IMR-90 (cell line): ENCODE data around the gene CAMTA2. TPM values are rescaled to one million over a fixed set of nuclear protein-coding genes. Genes with fewer than 3 reads are reported as not detected.

Source experiments
- ATAC-seq: fragments of 200-7000 bp; cut with Tn5 transposase; 2 replicates; pipeline ENCODE4 v1.9.1; 2020; ENCODE audit warnings: low read depth, mild to moderate bottlenecking, moderate library complexity
- BruUV-seq: library from RNA; stranded (reverse); fragments of 400-500 nt; replicated peaks from 2 replicates; lab custom pipeline; 2021; lab: Mats Ljungman, UMichigan
- CTCF ChIA-PET: fragments of 300-600 bp; formaldehyde crosslinking; extraction: SDS; loops from one replicate; lab custom pipeline; 2021; ENCODE audit warnings: antibody characterized with exemption; lab: Yijun Ruan, JAX
- POLR2A ChIA-PET: fragments of 300-600 bp; sonication (Branson Sonifier 250); formaldehyde crosslinking; loops from one replicate; lab custom pipeline; 2022; ENCODE audit warnings: antibody characterized with exemption; ENCODE audit not compliant: unreplicated experiment; lab: Charles Lee
- DNase-seq: peaks from one replicate; pipeline ENCODE4 v3.0.0; 2013
- H2AFZ ChIP-seq: replicated peaks from 2 replicates; pipeline ENCODE3; 2013; ENCODE audit warnings: low read length, mild to moderate bottlenecking; ENCODE audit not compliant: poor library complexity
- H2AK5ac ChIP-seq: 2 replicates; pipeline ENCODE4 v1.6.1; 2013; ENCODE audit warnings: low read depth, low read length, inconsistent platforms
- H2AK9ac ChIP-seq: replicated peaks from 2 replicates; pipeline ENCODE3; 2013; ENCODE audit warnings: mild to moderate bottlenecking, low read depth, low read length, moderate library complexity; ENCODE audit not compliant: poor library complexity
- H2BK120ac ChIP-seq: 2 replicates; pipeline ENCODE4 v1.6.1; 2013; ENCODE audit warnings: low read depth, low read length, inconsistent platforms
- H2BK15ac ChIP-seq: 3 replicates; pipeline ENCODE4 v1.6.1; 2013; ENCODE audit warnings: low read depth, low read length, inconsistent platforms
- H2BK20ac ChIP-seq: 2 replicates; pipeline ENCODE4 v1.6.1; 2013; ENCODE audit warnings: low read depth, mild to moderate bottlenecking, inconsistent platforms, low read length, moderate library complexity
- H2BK5ac ChIP-seq: 2 replicates; pipeline ENCODE4 v1.6.1; 2013; ENCODE audit warnings: mild to moderate bottlenecking, low read depth, low read length, inconsistent platforms; ENCODE audit not compliant: poor library complexity, severe bottlenecking
- H3K14ac ChIP-seq: replicated peaks from 2 replicates; pipeline ENCODE4 v1.6.1; 2013; ENCODE audit warnings: low read depth, low read length, inconsistent platforms
- H3K18ac ChIP-seq: 2 replicates; pipeline ENCODE4 v1.6.1; 2013; ENCODE audit warnings: low read depth, low read length, control low read depth
- H3K23ac ChIP-seq: 2 replicates; pipeline ENCODE4 v1.6.1; 2013; ENCODE audit warnings: low read depth, low read length, inconsistent platforms
- H3K27ac ChIP-seq: 2 replicates; pipeline ENCODE4 v1.5.1; 2013; ENCODE audit warnings: mild to moderate bottlenecking, control low read depth, low read length; ENCODE audit not compliant: insufficient read depth
- H3K27me3 ChIP-seq: 2 replicates; pipeline ENCODE4 v1.6.1; 2013; ENCODE audit warnings: low read length; ENCODE audit not compliant: control insufficient read depth, insufficient read depth
- H3K36me3 ChIP-seq: 2 replicates; pipeline ENCODE4 v1.6.1; 2013; ENCODE audit warnings: low read length, mixed read lengths; ENCODE audit not compliant: control insufficient read depth, insufficient read depth
- H3K4ac ChIP-seq: 2 replicates; pipeline ENCODE4 v1.6.1; 2013; ENCODE audit warnings: low read depth, low read length, inconsistent platforms
- H3K4me1 ChIP-seq: 2 replicates; pipeline ENCODE4 v1.6.1; 2013; ENCODE audit warnings: low read length, mixed read lengths; ENCODE audit not compliant: control insufficient read depth, insufficient read depth
- H3K4me2 ChIP-seq: 2 replicates; pipeline ENCODE4 v1.6.1; 2013; ENCODE audit warnings: low read depth, mild to moderate bottlenecking, control low read depth, low read length, moderate library complexity
- H3K4me3 ChIP-seq: 2 replicates; pipeline ENCODE4 v1.5.1; 2013; ENCODE audit warnings: low read depth, mild to moderate bottlenecking, control low read depth, low read length, moderate library complexity; ENCODE audit not compliant: insufficient read depth
- H3K56ac ChIP-seq: 2 replicates; pipeline ENCODE4 v1.6.1; 2013; ENCODE audit warnings: low read length, inconsistent platforms; ENCODE audit not compliant: insufficient read depth; ENCODE audit errors: extremely low read depth
- H3K79me1 ChIP-seq, 2 experiments: 2 replicates each; pipeline ENCODE4 v1.6.1; 2013; ENCODE audit warnings: low read length in 2 of 2, inconsistent platforms in 1 of 2, low read depth in 1 of 2
- H3K9ac ChIP-seq: 2 replicates; pipeline ENCODE4 v1.6.1; 2013; ENCODE audit warnings: low read depth, low read length, control low read depth
- H3K9me1 ChIP-seq: 2 replicates; pipeline ENCODE4 v1.6.1; 2013; ENCODE audit warnings: low read length, inconsistent platforms; ENCODE audit not compliant: insufficient read depth
- H3K9me3 ChIP-seq: 2 replicates; pipeline ENCODE4 v1.6.1; 2013; ENCODE audit warnings: low read length; ENCODE audit not compliant: control insufficient read depth, insufficient read depth
- H4K20me1 ChIP-seq: 2 replicates; pipeline ENCODE4 v1.6.1; 2013; ENCODE audit warnings: low read length, inconsistent platforms; ENCODE audit not compliant: insufficient read depth
- H4K5ac ChIP-seq: 2 replicates; pipeline ENCODE4 v1.6.1; 2013; ENCODE audit warnings: mild to moderate bottlenecking, low read depth, low read length, control low read depth
- H4K8ac ChIP-seq, 2 experiments: 2 replicates each; pipeline ENCODE4 v1.6.1; 2013; ENCODE audit warnings: low read depth in 2 of 2, low read length in 2 of 2, control low read depth in 1 of 2, inconsistent platforms in 1 of 2
- H4K91ac ChIP-seq: 2 replicates; pipeline ENCODE4 v1.6.1; 2013; ENCODE audit warnings: low read depth, low read length, inconsistent platforms; ENCODE audit not compliant: insufficient read depth
- RAD21 ChIP-seq: IDR thresholded peaks from 2 replicates; pipeline ENCODE4 v1.6.1; 2012; ENCODE audit warnings: low read length, improper control_type of control experiment
- SMC3 ChIP-seq: fragments of 150-350 bp; IDR thresholded peaks from 2 replicates; pipeline ENCODE4 v1.6.1; 2016; ENCODE audit warnings: low read depth, mild to moderate bottlenecking, antibody characterized with exemption, low read length, moderate library complexity
- WGBS, 2 experiments: methylation state at CpG; one replicate each; pipeline versions ENCODE4 v1.1.5 to v1.1.7; 2013; ENCODE audit warnings: missing lambda C conversion rate in 2 of 2; ENCODE audit not compliant: insufficient read length in 1 of 2; ENCODE audit errors: extremely low coverage in 2 of 2; 5-methylcytosine and 5-hydroxymethylcytosine counted together
- dilution Hi-C: fragments of 300-500 bp; cut with HindIII; formaldehyde crosslinking; loops from one replicate; pipeline ENCODE4 v1.14.3; 2018; ENCODE audit warnings: low sequenced_read_pairs; ENCODE audit not compliant: unreplicated experiment
- in situ Hi-C: fragments of 300-500 bp; cut with MboI; formaldehyde crosslinking; loops from 3 replicates; pipeline ENCODE4 v1.14.3; 2019; ENCODE audit warnings: low sequenced_read_pairs, inconsistent platforms, mixed read lengths
- intact Hi-C: fragments of 100-400 bp; cut with micrococcal nuclease; formaldehyde crosslinking; loops from 2 replicates; pipeline ENCODE4 v1.10.0; 2022
- polyA plus RNA-seq, 3 experiments: library from polyadenylated mRNA; depleted of rRNA; stranded (reverse); fragments of >200 nt; gene quantifications; 2 replicates each; pipeline ENCODE4 v1.2.3, GENCODE V29; 2012; ENCODE audit warnings: low replicate concordance in 1 of 3
- total RNA-seq: library from RNA; depleted of rRNA; stranded (reverse); fragments of >200 nt; gene quantifications from 2 replicates; pipeline ENCODE4 v1.2.3, GENCODE V29; 2012

The CAMTA2 gene
- total and polyA plus RNA-seq, 2 of the 4 experiments (the other 2 are of a cell fraction), result 1.4 to 54.7 TPM

- H4K91ac ChIP-seq, result no peak overlapping the region
- no peak overlapping the region for H3K18ac ChIP-seq
- intact Hi-C loops, result no loop called here
- H2AK5ac ChIP-seq, result no peak overlapping the region
- in situ Hi-C loops, result no loop called here
- no peak overlapping the region for H3K4me2 ChIP-seq
- H4K5ac ChIP-seq, result no peak overlapping the region
- H3K4me3 ChIP-seq, result no peak overlapping the region
- H3K23ac ChIP-seq, result no peak overlapping the region
- H2AK9ac ChIP-seq, result no peak overlapping the region
- dilution Hi-C loops, result no loop called here
- no peak overlapping the region for H3K56ac ChIP-seq
- no peak overlapping the region for H2BK120ac ChIP-seq
- BruUV-seq, result no TSS peak
- H3K9ac ChIP-seq, result no peak overlapping the region
- no peak overlapping the region for H3K4ac ChIP-seq
- POLR2A ChIA-PET, result no interaction called here
- H3K27ac ChIP-seq, result no peak overlapping the region
- no peak overlapping the region for H2AFZ ChIP-seq
- H2BK5ac ChIP-seq, result no peak overlapping the region
- CTCF ChIA-PET, result no interaction called here
- 90% methylated on average over 14 of the region's 20 CpGs; no CpG with 5 or more reads in 1 of the 2 experiments for WGBS, 2 experiments
- H3K9me1 ChIP-seq, result peaks cover 22% of the 10 kb centered on the region
- H3K4me1 ChIP-seq, result peaks cover 17% of the 10 kb centered on the region
- H2BK20ac ChIP-seq, result no peak overlapping the region
- H3K9me3 ChIP-seq, result no peaks in the 10 kb centered on the region
- peaks cover 55% of the 10 kb centered on the region for H3K36me3 ChIP-seq
- no peak overlapping the region for H2BK15ac ChIP-seq
- H3K14ac ChIP-seq, result no peak overlapping the region
- TF ChIP-seq SMC3 (no peak), RAD21 (no peak)
- no peaks in the 10 kb centered on the region for H3K27me3 ChIP-seq
- H4K20me1 ChIP-seq, result peaks cover 26% of the 10 kb centered on the region
- peaks cover 28 to 56% of the 10 kb centered on the region in 2 experiments for H3K79me1 ChIP-seq
- H4K8ac ChIP-seq, result no peak overlapping the region
- DNase-seq, result no peak
- no peak for ATAC-seq
Measured at GRCh38 chr17:5002121-5002788, 14.8 kb upstream of the CAMTA2 start.
